AG09319 (cell line): ENCODE measurements around the gene SPSB1.
A peak's percentile ranks its signal among the peaks of the same experiment; 100 is the strongest.

ENCODE experiments used
- DNase-seq: peaks from one replicate; pipeline ENCODE4 v3.0.0-alpha.2; 2010; ENCODE audit warnings: low read depth; ENCODE audit errors: extremely low read depth
- TF ChIP-seq, protein P1 (sequence below): IDR thresholded peaks from 2 replicates; pipeline ENCODE4 v1.5.1; 2011; ENCODE audit warnings: low read depth, mild to moderate bottlenecking, inconsistent platforms, low read length, moderate library complexity

The SPSB1 gene

DNA sequence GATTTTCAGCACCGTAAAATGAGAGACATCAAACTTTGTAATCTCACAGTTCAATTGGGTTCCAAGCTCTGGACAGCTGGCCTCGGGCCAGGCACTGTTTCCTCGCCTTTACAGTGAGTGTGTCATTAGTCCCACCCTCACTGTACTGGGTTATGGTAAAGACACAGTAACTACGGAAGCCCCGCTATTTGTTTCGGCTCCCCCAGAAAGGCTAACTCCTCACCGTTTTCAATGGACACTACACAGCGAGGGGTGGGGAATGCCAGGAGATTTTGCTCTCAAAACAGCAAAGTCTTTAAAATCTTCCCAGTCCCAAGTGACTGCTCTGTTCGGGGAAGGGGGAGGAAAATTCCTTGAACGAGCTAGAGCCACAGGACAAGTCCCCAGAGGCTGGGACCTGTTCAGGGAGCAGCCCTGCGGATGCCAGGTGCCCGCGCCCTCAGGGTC lies 757 bp upstream of the SPSB1 start:
- no peak for DNase-seq
- TF ChIP-seq, protein P1, sequence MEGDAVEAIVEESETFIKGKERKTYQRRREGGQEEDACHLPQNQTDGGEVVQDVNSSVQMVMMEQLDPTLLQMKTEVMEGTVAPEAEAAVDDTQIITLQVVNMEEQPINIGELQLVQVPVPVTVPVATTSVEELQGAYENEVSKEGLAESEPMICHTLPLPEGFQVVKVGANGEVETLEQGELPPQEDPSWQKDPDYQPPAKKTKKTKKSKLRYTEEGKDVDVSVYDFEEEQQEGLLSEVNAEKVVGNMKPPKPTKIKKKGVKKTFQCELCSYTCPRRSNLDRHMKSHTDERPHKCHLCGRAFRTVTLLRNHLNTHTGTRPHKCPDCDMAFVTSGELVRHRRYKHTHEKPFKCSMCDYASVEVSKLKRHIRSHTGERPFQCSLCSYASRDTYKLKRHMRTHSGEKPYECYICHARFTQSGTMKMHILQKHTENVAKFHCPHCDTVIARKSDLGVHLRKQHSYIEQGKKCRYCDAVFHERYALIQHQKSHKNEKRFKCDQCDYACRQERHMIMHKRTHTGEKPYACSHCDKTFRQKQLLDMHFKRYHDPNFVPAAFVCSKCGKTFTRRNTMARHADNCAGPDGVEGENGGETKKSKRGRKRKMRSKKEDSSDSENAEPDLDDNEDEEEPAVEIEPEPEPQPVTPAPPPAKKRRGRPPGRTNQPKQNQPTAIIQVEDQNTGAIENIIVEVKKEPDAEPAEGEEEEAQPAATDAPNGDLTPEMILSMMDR, result no peak

DNA sequence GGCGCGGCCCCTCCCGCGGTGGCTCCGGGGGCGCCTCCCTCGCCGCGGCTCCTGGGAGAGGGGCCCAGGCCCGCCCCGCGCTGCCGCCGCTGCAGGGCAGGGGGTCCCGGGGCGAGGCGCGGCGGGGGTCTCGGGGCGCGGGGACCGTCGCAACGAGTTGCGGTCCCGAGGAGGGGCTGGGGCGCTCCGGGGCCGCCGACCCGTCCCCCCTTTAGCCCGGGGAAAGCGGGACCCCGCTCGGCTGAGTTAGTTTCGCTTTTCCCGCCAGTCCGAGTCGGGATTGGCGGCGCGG lies 493 bp downstream of the SPSB1 start:
- TF ChIP-seq, protein P1, result no peak
- no peak for DNase-seq

DNA sequence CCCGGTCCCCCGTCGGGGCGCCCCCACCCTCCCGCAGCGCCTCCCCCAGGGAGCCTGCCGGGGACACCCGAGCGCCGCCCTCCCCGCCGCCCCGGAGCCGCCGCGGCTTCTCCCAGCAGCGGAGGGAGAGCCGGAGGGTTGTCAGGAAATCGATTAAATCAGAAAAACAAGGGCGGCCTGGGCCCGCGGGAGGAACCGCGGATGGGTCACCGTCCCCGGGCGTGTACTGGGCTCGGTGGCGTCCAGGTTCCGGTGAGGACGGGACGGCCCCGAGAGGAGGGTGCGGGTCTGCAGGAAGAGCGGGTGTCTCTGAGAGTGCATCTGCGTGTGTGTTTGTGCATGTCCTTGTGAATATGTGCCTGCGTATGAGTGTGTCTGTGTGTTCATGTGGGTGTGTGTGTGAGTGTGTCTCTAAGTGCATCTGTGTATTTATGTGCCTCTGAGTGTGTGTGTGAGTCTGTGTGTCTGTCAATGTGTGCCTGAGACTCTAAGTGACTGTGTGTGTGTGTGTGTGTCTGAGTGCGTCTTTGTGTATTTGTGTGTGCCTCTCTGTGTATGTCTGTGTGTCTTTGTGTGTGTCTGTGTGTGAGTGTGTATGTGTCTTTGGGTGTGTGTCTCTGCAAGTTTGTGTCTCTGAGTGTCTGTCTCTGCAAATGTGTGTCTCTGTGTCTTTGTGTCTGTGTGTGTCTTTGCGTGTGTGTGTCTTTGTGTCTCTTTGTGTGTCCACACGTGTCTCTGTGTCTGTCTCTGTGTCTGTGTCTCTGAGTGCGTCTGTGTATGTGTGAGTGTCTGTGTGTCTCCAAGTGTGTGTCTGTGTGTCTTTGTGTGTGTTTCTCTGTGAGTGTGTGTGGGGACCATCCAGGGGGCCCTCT lies 1.1 kb downstream of the SPSB1 start:
- TF ChIP-seq, protein P1, result no peak
- DNase-seq, result no peak

DNA sequence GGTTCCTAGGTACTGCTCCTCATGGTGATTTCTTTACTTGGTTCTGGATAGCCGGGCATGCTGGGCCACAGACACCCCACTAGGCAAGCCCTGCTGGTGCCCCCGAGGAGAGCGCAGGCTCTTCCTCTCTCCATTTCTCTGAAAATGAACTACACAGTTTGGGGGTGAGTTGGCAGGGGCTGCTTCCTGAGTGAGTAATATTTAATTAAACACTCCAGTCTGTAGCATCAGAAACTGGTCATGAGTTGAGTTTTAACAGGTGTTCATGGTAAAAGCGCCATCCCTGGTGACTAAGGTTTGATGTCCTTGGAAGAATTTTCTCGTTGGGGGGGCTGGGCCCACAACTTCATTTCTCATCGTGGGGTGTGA lies 1.7 kb downstream of the SPSB1 start:
- no peak for DNase-seq
- TF ChIP-seq, protein P1, result no peak

DNA sequence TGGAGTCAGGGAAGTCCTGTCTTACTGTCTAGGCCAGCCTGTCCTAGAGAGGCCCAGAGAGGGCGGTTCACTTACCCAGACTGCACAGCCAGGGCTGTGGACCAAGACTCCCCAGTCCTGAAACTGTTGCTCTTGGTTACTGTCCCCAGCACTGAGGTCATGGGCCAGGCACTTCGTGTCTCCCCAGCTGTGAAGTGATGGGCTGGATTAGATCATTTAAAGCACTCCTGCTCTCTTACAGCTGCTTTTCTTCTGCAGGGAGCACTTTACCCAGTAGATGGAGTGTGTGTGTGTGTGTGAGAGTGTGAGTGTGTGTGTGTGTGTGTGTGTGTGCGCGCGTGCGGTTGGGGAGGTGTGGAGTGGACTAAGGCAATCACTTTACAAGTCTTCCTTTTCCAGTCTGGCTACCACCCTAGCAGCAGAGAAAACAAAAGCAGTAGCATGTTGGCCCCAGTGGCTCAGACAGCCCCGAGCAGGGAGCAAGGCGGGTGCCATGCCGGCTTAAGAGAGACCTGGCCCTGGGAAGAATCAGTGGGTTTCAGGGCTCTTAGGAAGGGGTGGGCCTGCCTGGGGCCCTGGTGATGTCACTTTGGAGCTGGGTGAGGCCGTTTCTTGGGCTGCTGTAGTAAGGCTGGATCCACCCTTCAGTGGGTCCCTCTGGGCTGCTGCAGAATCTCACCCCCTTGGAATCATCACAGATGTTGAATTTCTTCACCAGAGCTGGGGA lies 2.4 kb downstream of the SPSB1 start:
- TF ChIP-seq, protein P1, result peak; percentile 19
- DNase-seq, result peak; percentile 36

DNA sequence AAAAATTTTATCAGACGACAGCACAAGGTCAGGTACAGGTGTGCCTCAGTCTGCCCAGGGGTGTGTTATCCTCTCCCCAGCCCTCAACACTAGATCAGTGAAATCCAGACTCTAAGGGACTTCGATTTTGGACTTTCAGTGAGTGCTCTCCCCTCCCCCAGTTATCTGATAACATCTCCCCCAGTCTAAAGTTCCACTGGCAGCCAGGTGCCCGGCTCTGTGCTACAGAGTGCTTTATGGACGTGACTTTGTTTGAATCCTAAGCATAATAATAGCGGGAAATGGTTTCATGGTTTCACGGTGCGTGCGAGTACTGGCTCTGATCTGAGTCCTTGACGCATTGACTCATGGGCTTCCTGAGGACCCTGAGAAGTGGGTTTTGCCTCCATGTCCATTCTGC lies 3.2 kb downstream of the SPSB1 start:
- TF ChIP-seq, protein P1, result no peak
- DNase-seq, result no peak

DNA sequence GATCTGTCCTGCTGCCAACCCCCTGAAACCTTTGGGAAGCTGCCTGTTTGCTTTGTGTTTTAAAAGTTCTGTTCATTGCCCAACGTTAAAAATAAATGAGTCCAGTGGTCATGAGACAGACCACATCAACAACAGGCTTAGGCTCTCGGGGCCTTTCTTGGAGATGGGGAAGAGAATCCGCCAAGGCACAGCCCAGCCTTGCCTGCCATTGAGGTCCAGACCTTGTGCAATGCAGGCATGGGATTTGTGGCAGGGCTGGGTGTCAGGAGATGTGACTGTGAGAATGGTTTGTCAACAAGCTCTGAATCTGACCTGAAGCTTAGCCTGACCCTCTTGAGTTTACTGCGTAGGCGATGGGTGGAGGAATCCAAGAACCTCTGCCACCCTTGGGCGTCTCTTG lies 4.2 kb downstream of the SPSB1 start:
- no peak for DNase-seq
- TF ChIP-seq, protein P1, result no peak
